ENCODE results near the gene CHCT1. TPM values are rescaled to one million over a fixed set of nuclear protein-coding genes. Genes with fewer than 3 reads are reported as not detected.
A peak's percentile ranks its signal among the peaks of the same experiment; 100 is the strongest.
"Not testable (repeated sequence)": the region's sequence is repeated elsewhere in the genome, so short reads cannot be mapped to it uniquely, and the experiment has no call there.

The CHCT1 gene
- polyA plus RNA-seq, 1 donor, result 0.15 TPM

DNA sequence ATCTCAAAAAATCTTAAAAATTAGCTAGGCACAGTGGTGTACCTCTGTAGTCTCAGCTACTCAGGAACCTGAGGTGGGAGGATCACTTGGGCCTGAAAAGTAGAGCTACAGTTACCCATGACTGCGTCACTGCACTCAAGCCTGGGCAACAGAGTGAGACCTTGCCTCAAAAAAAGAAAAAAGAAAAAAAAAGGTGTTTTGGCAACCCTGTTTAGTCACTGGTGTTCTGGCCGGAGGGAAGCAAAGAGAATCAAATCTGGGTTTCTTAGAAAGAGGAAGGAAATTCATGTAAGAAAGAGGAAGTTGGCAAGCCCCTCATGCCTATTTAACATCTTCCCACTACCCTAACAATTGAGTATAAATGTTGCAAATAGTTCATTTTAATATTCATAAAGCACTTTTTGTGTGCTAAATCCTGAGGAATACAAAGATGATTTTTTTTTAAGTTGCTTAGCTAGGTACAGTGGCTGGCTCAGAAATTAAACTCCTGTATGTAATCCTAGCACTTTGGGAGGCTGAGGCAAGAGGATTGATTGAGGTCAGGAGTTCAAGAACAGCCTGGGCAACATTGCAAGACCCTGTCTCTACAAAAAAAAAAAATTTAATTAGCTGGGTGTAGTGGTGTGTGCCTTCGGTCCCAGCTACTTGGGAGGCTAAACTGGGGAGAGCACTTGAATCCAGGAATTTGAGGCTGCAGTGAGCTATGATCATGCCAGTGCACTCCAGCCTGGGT is 23.9 kb upstream of the CHCT1 start:
- DNase-seq, result no peak

DNA sequence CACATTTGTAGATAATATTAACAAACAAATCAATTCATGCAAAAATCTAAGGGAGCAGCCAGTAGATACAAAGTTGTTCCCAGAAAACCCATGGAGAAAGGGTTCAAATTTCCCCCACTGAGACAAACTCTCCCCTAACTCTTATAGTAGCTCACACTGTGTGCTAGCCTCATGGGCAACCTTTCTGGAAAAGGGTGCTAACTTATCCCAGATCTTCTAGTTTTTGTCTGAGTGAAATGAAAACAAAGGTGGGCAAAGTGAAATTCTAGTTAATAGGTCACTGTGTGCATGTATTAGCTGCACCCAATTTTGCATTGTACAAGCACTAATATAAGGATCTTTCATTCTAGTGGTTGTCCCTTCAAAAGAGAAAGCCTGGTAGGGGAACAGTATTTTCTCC is 20.5 kb upstream of the CHCT1 start:
- DNase-seq, result no peak

- no peak for DNase-seq
Measured at GRCh38 chr17:60403523-60403810, 18.8 kb upstream of the CHCT1 start.

- no peak for DNase-seq
Measured at GRCh38 chr17:60403962-60404361, 18.3 kb upstream of the CHCT1 start.

GRCh38 chr17:60406887-60407286 is 15.4 kb upstream of the CHCT1 start:
- DNase-seq, result no peak

GRCh38 chr17:60410001-60410400 is 12.3 kb upstream of the CHCT1 start:
- DNase-seq, result no peak

DNA sequence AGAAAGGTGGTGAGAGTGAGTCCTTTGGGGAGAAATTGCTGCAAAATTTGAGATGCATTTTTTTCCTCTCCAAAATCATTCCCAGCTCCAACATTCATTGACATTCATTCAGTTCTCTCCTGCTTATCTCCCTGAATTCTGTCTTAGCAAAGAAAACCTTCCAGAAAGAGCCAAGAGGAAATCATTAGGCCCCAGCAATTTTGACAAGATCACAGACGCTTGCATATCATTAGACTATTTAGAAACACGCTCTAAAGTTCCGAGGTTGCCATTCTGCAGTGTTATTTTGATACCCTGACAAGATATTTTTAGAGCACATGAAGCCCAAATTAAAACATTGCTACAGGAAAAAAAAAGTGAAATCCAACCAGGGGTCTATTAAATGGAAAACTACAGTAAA is 9.6 kb upstream of the CHCT1 start:
- no peak for DNase-seq

GRCh38 chr17:60415146-60415545 is 7.1 kb upstream of the CHCT1 start:
- DNase-seq, result no peak

DNA sequence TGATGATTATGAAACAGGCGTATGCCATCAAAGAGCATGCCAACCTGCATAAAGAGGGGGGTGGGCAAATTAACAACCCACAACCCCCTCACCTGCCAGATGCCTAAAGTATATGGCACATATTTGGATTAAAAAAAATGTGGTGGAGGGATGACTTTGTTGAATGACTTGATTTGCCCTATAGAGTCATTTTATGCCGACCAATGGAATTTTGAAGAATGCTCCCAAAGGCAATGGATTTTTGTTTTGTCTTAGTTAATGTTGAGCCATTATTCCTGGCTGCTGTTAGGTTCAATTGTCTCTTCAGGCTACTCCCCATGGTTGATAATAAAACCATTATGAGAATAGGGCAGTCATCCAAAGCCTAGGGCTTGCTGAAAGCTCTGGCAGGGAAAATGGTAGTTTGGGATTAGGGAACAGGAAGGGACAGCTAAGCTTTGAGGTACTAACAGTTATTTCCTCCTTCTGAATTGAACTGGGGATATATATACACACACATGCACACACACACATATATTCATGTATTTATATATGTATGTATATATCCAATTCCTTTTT is 5.8 kb upstream of the CHCT1 start:
- DNase-seq, result no peak

GRCh38 chr17:60419003-60419402 is 3.3 kb upstream of the CHCT1 start:
- DNase-seq, result not testable (repeated sequence)

GRCh38 chr17:60419875-60420274 is 2.4 kb upstream of the CHCT1 start:
- DNase-seq, result not testable (repeated sequence)

- peak; percentile 60 for DNase-seq
Measured at GRCh38 chr17:60421273-60422161, 772 bp upstream of the CHCT1 start.

DNA sequence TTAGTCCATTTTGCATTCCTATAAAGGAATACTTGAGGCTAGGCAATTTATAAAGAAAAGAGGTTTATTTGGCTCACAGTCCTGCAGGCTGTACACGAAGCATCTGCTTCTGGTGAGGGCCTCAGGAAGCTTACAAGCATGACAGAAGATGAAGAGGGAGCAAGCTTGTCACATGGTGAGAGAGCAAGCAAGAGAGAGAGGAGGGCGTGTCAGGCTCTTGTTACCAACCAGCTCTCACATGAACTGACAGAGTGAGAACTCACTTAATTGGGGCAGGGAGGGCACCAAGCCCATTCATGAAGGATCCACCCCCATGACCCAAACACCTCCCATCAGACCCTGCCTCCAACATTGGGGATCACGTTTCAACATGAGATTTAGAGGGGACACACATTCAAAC is 1.6 kb downstream of the CHCT1 start:
- no peak for DNase-seq

DNA sequence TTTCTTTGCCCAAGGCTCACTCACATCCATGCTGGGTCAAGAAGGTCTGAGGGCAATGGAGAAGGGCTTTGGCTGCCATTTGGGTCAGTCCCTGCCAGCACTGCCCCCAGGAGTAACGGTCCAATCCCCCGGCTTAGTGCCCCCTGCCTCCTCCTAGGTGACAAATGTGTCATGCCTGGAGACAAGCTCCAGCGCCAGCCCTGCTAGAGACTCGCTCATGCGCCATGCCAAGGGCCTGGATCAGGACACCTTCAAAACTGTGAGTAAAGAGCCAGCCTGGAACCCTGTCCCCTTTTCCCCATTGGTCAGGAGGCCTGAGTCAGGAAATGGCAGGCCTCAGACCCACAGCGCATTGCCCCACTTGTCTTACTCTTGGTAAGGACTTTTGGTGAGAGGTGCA is 3.3 kb downstream of the CHCT1 start:
- DNase-seq, result no peak

GRCh38 chr17:60426596-60426995 is 4.3 kb downstream of the CHCT1 start:
- no peak for DNase-seq

- DNase-seq, result not testable (repeated sequence)
Measured at GRCh38 chr17:60428491-60428890, 6.2 kb downstream of the CHCT1 start.

GRCh38 chr17:60430561-60430960 is 8.3 kb downstream of the CHCT1 start:
- DNase-seq, result not testable (repeated sequence)

DNA sequence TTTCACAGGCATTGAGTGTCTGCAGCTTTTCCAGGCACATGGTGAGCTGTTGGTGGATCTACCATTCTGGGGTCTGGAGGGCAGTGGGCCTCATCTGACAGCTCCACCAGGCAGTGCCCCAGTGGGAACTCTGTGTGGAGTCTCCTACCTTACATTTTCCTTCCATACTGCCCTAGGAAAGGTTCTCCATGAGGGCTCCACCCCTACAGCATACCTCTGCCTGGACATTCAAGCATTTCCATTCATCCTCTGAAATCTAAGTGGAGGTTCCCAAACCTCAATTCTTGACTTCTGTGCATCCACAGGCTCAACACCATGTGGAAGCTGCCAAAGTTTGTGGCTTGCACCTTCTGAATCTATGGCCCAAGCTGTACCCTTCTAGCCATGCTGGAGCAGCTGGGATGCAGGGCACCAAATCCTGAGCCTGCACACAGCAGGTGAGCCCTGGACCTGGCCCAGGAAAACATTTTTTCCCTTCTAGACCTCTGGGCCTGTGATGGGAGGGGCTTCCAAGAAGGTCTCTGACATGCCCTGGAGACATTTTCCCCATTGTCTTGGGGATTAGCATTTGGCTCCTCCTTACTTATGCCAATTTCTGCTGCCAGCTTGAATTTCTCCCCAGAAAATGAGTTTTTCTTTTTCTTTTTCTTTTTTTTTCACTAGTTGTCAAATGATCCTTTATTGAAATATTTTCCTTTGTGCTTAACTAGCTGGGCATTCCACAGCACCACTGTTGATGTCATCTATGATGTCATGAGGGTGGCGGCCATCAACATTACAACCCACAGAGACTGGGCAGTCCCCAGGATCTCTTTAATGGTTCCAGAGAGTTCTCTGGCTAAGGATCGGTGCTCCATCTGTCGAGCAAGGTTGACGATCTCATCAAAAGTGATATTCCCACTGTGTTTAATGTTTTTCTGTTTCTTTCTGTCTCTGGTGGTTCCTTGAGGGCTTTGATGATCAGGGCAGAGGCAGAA is 11.0 kb downstream of the CHCT1 start:
- DNase-seq, result not testable (repeated sequence)

- peak; percentile 88 for DNase-seq
Measured at GRCh38 chr17:60435244-60436167, 13.2 kb downstream of the CHCT1 start.

DNA sequence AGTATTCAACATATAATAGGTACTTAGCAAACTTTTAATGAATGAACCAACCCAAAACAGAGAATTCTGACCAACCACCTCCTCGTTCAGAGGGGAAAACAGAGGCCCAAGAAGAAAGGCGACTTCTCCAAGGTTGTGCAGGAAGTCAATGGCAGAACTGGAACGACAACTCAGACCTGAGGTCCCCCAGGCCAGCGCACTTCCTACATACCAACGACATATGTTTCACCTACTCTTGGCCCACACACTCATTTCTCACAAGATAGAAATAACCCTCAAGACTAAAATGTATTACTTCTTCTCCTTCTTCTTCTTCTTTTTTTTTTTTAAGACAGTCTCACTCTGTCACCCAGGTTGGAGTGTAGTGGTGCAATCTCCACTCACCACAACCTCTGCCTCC is 14.4 kb downstream of the CHCT1 start:
- DNase-seq, result no peak

DNA sequence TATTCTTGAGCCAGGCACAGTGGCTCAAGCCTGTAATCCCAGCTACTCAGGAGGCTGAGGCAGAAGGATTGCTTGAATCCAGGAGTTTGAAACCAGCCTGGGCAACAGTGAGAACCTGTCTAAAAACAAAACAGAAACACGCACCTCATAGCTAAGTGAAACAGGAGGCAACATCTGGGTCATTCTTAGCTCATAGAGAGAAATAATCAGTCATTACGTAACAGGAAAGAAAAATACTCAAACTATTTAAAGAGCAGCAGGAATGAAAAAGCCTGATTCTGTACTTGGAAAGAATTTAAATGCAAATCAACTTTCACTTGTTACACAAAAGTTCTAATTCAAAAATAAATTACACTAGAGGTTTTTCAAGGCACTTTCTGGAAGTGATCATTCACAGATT is 17.2 kb downstream of the CHCT1 start:
- DNase-seq, result no peak
